DND-41 (cell line): ENCODE measurements around the gene CDKN2B-AS1.

Experiments
- CTCF ChIP-seq: IDR thresholded peaks from 2 replicates; pipeline ENCODE4 v1.5.1; 2012; ENCODE audit warnings: borderline replicate concordance, low read length, moderate library complexity, mild to moderate bottlenecking; ENCODE audit not compliant: poor library complexity, severe bottlenecking; ENCODE audit errors: extremely low read depth
- EZH2 ChIP-seq: IDR thresholded peaks from 3 replicates; pipeline ENCODE4 v1.6.1; 2012; ENCODE audit warnings: borderline replicate concordance, low read depth, mild to moderate bottlenecking, moderate library complexity, low read length, inconsistent platforms; ENCODE audit not compliant: severe bottlenecking

GRCh38 chr9:21974722-21975409 lies 19.7 kb upstream of the CDKN2B-AS1 start:
- TF ChIP-seq CTCF, result no peak
- TF ChIP-seq EZH2, result no peak
